Glomerular visceral epithelial cell (primary cell): ENCODE data around the gene OTUD7B.
A peak's percentile ranks its signal among the peaks of the same experiment; 100 is the strongest.
"Not testable (repeated sequence)": the region's sequence is repeated elsewhere in the genome, so short reads cannot be mapped to it uniquely, and the experiment has no call there.

Experiments
- DNase-seq: peaks from one replicate; pipeline ENCODE4 v3.0.0-alpha.2; 2016; ENCODE audit errors: extremely low spot score

The OTUD7B gene

DNA sequence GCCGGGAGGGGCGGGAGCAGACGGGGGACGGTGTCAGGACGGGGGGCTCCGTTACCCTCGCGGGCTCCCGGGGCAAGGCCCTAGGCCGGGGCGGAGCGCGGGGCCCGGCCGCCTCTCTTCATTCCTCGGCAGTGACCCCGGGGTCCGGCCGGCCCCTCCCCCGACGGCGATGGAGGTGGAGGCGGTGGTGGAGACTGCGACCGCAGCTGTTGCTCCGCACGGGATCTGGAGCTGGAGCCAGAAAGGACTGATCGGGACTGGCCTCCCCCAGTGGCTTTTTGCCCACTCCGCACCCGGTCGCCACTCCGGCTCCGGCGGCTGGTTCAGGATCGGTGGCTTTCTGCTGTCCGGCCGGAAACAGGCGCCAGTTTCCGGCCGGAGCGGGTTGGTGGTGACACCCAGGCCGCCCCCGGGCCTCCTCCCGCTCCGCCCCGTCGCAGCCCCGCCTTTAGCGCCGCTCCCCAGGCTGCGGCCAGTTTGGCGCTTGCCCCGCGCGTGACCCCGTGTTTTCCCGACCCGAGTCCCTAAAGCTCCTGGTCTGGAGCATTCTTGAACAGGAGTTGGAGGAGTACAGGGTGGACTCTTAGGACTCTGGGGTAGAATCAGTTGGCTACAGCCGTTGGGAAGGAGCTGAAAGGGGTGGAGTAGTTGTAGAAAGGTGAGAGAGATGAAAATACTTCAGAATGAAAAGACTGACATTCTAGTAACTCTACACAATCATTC, at the start of gene OTUD7B:
Gene OTUD7B, minus strand, starts transcription at position 334 of the 723 bp plus-strand sequence. CDS start 33,216 bp downstream, outside the sequence.
- peak; percentile 92 for DNase-seq

DNA sequence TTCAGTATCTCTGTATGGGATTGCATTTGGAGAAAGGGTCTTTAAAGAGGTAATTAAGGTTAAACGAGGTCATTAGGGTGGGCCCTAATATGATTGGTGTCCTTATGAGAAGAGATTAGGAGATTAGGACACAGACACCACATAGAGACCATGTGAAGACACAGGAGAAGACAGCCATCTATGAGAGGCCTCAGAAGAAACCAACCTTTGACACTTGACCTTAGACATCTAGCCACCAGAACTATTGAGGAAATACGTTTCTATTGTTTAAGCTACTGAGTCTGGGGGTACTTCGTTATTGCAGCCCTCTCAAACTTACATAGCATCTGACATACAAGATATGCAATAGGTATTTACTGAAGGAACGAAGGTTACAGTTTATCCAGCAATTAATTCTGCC, 49.7 kb upstream of the OTUD7B start:
- no peak for DNase-seq

GRCh38 chr1:150056407-150056806, 45.9 kb upstream of the OTUD7B start:
- no peak for DNase-seq

DNA sequence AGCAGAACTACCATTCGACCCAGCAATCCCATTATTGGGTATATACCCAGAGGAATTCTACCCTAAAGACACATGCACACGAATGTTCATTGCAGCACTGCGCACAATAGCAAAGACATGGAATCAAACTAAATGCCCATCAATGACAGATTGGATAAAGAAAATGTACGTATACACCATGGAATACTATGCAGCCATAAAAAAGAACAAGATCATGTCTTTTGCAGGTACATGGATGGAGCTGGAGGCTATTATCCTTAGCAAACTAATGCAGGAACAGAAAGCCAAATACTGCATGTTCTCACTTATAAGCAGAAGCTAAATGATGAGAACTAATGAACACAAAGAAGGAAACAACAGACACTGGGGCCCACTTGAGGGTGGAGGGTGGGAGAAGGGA, 45.0 kb upstream of the OTUD7B start:
- not testable (repeated sequence) for DNase-seq

DNA sequence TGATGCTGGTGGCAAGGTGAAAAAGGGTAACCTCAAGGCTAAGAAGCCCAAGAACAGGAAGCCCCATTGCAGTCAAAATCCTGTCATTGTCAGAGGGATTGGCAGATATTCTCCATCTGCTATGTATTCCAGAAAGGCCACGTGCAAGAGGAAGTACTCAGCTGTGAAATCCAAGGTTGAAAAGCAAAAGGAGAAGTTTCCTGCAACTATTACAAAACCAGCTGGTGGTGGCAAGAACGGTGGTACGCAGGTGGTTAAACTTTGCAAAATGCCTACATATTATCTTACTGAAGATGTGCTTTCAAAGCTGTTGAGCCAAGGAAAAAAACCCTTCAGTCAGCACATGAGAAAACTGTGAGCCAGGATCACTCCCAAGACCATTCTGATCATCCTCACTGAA, 43.4 kb upstream of the OTUD7B start:
- no peak for DNase-seq

GRCh38 chr1:150051905-150052412, 41.4 kb upstream of the OTUD7B start:
- not testable (repeated sequence) for DNase-seq

DNA sequence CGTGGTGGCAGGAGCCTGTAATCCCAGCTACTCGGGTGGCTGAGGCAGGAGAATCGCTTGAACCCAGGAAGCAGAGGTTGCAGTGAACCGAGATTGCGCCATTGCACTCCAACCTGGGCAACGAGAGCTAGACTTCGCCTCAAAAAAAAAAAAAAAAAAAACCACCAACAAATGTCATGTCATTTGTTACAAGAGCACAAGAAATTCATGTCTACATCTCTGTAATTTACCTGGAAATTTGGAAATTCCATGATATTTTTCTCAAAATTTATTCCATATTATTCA, 40.5 kb upstream of the OTUD7B start:
- no peak for DNase-seq

GRCh38 chr1:150049926-150050325, 39.4 kb upstream of the OTUD7B start:
- DNase-seq = no peak

DNA sequence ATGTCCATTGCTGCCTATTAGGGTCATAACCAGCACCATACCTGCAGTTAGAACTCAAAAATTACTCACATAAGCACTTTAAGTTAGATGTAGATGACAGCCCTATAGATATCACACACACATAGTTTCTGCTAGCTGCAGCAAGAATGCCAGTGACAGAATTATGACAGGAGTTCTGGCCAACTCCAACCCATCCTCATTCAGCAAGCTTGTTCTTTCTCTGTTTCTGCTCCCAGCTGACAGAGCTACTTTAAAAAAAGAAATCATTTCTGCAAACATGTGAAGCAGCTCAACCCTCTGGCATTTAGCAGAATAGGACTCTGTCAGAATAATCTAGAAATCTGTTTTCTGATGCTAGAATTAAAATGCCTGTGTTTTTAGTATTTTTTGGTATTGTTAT, 23.8 kb upstream of the OTUD7B start:
- no peak for DNase-seq

GRCh38 chr1:150028322-150028721, 17.8 kb upstream of the OTUD7B start:
- DNase-seq = no peak

DNA sequence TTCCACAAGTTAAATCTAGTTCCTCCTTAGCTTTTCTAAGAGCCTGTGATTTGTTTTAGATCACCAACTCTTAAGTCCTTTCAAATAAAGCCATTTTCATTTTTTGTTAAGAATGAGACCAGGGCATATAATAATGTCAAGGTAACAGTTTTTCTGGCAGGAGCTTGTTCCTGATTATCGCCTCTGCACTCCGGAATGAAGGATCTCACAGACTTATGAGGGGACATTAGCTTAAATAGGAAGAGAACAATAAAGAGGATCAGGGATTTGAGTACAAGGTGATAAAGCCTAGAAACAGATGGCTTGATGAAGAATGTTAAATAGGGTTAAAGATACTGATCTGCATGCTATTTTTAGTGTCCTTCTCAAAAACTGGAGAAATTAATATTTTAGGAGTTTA, 13.6 kb upstream of the OTUD7B start:
- DNase-seq = no peak

DNA sequence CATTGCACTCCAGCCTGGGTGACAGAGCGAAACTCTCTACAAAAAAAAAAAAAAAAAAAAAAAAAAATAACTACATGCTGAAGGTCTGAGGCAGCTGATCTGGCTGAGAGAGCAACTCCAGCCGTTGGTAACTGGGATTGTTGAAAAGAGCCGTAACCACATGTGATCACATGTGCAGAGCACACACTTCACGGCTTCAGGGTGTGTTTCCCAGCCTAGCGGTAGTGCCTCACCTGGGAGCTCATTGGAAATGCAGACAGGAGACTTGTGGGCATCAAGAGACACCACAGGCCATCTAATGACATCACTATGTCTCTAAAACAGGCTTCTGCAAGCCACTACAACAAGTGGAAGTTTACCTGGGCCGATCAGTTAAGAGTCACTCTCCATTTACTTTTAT, 11.8 kb upstream of the OTUD7B start:
- no peak for DNase-seq

- peak; percentile 30 for DNase-seq
Observed at GRCh38 chr1:150021191-150021694, 10.7 kb upstream of the OTUD7B start.

DNA sequence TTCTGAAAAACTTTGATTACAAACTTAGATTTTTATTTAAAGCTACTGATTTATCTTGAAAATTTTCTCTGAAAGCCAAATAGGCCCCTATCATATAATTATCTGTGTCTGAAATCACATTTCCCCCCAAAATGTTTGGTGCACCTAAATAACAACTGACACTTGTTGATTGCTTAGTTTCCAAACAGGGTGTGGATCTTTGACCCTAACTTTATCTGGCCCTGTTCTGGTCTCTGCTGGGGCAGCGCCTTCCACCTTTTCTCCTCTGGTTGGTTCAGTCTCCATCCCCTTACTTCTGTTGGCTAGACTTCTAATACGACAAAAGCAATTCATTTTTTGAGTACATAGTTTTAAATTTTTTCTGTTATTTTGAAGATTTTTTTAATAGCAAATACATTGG, 10.2 kb upstream of the OTUD7B start:
- no peak for DNase-seq

- no peak for DNase-seq
Observed at GRCh38 chr1:150018165-150018564, 7.6 kb upstream of the OTUD7B start.

GRCh38 chr1:150017206-150017750, 6.8 kb upstream of the OTUD7B start:
- no peak for DNase-seq

- no peak for DNase-seq
Observed at GRCh38 chr1:150015651-150016131, 5.2 kb upstream of the OTUD7B start.

- peak; percentile 22 for DNase-seq
Observed at GRCh38 chr1:150012611-150013010, 2.1 kb upstream of the OTUD7B start.

DNA sequence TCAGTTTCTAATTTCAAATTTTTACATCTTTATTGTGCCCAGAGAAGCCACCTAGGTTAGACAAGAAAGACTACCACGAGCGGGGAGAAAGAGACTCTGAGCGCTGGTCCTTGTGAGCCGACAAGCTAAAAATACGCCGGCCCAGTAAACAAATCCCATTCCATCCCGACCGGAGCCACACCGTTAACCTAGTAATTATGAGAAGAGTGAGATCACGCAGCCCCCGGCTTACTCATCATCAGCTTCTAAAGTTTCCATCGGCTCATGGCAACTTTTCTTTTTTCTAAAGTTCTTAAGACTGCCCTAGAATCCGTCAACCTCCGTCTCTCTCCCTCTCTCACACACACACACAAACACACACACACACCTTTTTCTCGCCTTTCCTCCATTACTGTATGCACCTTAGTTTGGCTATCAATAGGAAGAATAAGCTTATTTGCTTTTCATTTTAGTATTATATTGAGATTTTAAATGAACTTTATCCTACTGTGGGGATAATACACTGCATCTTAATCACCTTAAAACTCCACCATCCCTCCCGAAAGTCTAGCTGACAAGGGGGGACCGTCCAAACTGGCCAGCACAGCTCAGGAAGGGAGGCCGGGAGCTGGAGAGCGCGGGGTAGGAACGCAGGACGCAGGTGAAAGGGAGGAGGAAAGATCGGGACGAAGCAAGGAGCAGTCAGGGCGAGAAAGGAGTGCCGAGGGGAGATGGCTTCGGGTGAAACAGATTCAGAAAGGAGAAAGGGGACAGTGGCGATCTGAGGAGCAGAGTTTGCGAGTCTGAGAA, 728 bp downstream of the OTUD7B start:
- peak; percentile 75 for DNase-seq

DNA sequence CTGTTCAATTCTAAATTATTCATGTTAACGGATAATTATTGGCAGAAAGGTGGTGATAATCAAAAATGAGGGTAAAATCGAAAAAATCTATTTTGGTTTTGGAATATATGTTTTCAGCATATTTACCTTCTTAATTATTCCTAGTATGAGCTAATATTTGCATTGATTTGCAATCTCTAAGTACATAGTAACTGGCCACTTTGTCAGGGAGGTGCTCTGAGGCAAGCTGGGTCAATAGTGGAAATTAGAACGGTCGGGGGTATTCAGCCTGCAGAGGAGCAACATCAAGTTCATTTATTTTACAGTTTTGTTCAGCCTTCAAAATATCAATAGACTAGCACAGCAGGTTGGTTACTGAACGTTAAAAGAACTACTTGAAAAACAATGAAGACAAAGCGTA, 1.8 kb downstream of the OTUD7B start:
- no peak for DNase-seq

- DNase-seq = no peak
Observed at GRCh38 chr1:150006881-150007421, 3.6 kb downstream of the OTUD7B start.

DNA sequence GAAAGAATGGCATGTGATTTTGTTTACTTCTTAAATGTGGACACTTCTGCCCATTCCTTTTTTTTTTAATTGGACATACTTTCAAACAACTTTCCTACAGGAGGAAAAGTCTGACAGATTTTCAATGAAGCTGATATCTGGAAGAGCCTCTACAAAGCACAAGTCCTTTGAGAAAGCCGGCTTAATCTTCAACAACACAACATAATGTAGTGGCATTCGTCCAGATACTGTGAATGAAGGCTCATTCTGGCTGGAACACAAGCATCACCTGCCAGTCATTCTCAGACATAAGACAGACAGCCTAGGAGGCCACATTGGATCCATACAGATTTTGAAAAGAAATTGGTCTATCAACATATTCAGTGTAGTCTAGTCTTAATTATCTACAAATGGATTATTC, 4.9 kb downstream of the OTUD7B start:
- DNase-seq = no peak
